Activated CD4-positive, alpha-beta T cell treated with anti-CD3 and anti-CD28 coated beads, Interleukin-2, amount 50 U/mL, for 16 hours (primary cell): Measurements from ENCODE around the gene GLDC.
"Not testable (repeated sequence)": the region's sequence is repeated elsewhere in the genome, so short reads cannot be mapped to it uniquely, and the experiment has no call there.

Source experiments
- DNase-seq: peaks from one replicate; pipeline ENCODE4 v3.0.0-alpha.2; 2020

The GLDC gene

DNA sequence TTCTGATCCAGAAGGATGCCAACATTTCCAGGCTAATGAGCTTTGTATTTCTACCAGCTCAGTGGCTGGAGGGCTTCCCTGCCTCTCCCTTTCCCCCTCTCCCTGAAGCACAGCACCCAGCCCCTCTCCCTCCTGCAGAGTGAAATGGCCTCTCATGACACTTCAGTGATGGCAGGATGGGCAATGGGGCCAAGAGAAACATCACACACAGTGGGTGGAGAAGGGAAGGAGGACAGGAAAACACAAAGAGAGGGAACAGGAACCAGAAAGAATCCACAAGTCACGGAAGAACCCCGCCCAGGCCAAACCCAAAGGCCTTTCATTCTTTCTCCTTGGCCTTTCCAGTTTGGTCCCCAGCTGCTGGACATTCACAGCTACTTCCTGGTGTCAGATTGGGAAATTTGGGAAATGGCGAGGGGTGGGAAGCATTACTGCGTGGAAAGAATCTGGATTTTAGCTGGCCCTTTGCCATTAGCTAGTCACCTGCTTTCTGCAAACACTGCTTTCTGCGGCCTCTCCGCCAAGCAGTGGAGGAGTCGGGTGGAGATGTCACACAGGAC, 82.6 kb downstream of the GLDC start:
- no peak for DNase-seq

DNA sequence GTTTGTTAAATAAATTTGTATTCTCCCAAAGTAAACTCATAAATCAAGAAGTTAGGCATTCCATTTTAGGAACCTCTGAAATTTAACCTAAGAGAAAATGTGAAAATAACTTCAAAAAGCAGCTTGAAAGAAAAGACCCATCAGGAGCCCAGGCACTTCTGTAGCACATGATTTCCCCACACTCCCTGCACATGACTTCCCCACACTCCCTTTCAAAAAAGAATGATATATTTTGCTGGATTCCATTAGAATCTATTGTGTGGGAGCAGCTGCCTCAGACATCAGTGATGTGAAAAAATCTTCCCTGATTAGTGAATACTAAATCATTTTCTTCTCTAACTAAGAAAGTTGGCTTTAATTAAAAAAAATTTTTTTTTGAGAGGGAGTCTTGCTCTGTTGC, 83.3 kb downstream of the GLDC start:
- no peak for DNase-seq

DNA sequence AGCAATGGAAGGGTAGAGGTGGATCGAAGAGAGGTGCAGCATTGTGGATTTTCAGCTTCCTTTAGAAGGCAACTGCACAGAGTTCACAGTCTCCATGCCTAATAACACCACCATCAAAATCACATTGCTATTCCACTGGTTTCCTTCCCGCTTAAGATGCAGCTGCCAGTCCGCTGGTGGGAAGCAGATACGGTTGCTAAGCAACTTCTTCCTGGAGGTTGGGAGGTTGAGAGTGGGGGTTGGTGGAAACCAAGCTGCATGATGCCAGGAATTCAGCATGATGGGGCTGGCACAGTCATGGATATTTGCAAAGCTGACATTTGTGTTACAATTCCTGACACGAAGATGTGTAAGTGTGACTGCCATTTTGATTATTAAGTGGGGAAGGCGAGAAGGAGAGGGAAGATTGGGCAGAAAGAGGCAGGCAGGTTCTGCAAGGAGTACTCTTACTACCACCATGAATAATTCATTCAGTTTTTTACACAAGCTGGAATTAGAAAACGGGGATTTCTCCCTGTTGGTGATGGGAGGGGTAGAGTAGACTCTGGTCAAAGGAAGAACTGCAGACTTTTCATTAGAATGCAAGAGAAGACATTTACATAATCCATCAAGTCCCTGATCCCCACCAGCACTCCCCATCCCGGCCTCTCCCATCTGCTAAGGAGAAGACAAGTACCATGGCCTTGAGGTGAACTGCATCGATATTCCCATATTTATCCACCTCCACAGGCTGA, 87.5 kb downstream of the GLDC start:
- DNase-seq = no peak

DNA sequence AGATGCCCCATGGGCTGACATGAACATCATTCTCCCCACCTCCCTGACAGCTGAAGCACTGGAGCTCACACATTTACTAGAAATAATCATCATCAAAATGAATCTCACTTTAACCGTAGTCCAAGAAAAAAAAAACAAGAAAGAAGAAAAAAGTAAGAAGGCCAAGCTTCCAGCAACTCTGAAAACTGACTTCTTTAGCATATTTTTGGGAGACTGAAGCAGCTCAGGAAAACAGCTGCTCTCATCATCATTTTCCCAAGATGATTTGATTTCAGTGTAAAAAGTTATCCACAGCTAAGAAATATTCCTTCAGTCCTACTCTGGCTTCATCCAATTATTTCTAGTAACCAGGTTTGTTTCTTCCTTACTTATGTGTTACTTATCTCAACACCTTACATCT, 91.7 kb downstream of the GLDC start:
- DNase-seq = no peak

DNA sequence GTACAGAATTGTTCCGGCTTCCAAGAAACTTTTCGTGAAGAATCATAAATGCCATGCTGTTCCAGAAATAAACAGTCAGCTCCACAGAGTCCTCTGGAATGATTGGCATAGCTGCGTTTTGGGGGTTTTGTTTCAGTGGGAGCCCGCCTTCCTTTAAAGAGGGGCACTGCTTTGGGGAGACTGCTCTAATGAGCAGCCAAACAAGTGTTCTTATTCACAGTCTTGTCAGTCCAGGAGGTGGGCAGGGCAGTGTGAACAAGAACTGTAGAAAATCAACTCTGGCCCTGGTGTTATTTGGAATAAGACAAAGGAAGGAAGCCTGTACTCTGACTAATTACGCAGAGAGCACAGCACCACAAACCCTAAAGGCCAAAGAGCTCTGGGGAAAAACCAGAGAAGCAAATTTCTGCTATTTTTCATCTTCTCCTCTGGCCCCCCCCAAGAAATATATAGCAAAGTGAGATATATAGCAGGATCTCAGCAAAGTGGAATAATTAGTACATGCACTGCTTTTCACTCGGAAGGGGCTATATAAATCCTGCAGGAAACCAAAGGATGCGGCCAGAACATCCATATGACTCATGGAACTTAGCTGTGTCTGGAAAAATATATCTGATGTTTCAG, 92.9 kb downstream of the GLDC start:
- no peak for DNase-seq

DNA sequence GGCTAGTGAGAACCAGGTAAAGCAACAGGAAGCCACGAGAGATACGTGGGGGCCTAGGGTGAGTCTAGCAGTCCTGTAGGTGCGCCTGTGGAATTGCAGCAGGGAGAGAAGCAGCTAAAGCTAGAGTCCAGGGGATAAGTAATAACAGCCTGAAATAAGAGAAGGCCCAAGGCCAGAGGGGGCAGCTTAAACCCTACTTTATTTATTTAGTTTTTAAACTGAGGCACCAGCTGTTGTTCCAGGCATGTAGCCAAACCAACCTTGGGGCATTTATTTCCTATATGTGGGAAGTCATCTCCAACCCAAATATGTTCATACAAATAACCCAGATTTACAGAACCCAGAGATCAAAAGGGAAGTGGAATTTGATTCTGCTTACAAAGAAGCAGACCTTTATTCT, 93.5 kb downstream of the GLDC start:
- DNase-seq = no peak

DNA sequence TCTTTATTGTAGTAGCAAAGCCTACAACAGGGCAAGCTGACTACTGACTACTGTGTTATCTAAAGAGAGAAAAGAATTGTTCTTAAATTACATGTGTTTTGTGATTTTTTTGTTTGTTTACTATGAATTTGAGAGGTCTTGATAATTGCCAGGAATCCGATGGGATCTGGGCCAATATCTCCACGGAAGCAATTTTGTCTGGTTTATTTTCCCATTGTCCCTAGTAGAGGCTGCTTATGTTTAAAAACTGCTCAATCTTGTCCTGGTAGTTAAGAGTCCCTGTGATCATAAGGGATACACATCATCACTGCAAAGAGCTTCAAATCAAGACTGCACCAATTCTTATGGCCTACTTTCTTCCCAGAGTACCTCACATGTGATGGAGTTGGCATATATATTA, 94.4 kb downstream of the GLDC start:
- DNase-seq = no peak

DNA sequence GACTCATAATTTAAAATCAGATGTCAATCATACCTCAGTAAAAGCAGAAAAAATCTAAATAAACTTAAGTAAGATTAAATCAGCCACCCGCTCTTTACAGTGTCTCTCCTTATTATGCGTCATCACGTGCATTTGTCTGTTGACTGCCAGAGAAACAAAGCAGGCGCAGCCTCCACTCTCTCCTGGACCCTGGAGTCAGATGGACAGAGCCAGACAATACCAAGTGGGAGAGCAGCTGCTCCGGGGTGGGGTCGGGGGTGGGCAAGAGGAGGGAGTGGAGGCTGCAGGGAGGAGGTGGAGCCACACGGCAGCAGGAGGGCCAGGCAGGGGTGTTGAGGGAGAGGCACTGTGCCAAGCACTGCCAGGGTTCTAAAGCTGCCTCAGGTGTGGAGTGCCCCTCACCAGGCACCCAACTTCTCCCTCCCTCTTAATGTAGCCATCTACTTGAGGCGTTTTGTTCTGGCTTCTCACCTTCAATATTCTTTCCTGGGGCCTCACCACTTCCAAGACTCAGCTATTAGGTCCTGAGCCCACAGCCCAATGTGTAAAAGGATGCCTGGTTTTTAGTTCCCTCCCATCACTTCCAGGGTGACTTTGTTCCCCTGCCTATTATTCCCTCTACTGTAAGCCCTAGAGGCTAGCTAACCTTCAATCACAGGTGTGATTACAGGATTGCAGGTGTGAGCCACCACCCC, 96.3 kb downstream of the GLDC start:
- no peak for DNase-seq

DNA sequence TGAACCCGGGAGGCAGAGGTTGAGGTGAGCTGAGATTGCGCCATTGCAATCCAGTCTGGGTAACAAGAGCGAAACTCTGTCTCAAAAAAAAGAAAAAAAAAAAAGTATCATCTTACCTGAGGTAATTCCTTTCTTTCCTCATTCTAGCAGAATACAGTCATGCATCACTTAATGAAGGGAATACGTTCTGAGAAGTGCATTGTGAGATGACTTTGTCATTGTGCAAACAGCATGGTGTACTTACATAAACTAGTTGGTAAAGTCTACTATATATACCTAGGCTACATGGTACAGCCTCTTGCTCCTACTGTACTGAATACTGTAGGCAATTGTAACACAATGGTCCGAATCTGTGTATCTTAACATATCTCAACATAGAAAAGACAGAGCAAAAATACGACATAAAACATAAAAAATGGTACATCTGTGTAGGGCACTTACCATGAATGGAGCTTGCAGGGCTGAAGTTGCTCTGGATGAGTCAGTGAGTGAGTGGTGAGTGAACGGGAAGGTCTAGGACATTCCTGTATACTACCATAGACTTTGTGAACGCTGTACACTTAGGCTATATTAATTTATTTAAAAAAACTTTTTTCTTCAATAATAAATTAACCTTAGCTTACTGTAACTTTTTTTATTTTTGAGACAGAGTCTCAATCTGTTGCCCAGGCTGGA, 100.4 kb downstream of the GLDC start:
- DNase-seq = no peak

DNA sequence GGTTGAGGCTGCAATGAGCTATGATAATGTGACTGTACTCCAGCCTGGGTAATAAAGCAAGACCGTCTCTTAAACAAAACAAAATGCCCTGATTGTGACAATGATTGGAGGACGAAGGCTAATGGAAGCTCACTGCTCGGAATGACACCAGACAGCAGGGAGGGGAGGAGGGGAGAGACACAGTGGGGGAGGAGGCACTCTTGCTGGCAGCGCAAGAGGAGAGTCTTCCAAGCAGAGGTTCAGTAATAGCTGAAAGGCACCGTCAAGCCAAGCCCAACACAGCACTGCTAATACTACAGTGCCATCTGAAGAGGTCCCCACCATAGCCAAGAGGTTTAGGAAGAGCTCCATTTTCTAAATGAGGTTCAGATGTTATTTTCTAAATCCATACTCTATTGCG, 102.3 kb downstream of the GLDC start:
- DNase-seq = no peak

DNA sequence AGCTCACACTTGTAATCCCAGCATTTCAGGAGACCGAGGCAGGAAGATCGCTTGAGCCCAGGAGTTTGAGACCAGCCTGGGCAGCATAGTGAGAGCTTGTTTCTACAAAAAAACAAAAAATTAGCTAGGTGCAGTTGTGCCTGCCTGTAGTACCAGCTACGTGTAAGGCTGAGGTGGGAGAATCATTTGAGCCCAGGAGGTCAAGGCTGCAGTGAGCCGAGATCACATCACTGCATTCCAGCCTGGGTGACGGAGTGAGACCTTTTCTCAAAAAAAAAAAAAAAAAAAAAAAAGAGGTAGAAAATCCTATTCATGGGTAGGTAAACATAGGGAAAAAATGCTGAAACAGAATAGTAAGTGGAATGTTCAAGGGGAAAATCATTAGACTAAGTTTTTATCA, 102.9 kb downstream of the GLDC start:
- DNase-seq = not testable (repeated sequence)

DNA sequence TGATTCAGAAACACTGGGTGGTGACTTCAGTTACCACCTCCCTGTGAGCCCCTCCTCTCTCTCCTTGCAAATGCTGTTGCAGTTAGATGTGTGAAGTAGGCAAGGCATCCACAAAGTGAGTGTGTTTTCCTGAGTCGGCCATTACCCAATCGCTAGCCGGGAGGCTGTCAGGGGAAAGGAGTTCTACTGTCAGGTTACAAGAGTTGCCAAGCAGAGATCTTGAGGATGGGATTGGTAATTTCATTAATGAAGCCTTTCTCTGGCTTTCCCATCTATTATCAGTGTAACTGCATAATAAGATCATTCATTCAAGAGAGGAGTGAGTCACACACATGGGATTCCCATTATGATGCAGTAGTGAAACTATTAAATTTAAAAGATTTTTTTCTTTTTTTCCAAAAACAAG, 106.9 kb downstream of the GLDC start:
- DNase-seq = peak; percentile 26

DNA sequence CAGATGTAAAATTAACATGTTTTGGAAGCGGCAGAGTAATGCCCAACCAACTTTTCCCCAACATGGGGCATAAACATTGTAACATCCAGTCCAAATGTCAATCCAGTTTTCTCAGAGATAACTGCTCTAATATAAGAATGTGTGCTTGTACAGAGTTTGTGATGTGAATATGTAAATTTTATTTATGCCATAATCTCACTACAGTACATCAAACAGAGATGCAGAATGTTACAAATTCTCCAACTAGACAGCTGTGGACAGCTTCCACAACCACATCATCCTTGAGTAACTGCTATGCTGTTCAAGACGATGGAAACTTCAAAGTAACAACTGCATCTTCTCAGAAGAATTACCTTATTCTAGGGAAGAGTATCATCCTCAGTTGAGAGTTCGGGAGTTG, 109.9 kb downstream of the GLDC start:
- DNase-seq = no peak

DNA sequence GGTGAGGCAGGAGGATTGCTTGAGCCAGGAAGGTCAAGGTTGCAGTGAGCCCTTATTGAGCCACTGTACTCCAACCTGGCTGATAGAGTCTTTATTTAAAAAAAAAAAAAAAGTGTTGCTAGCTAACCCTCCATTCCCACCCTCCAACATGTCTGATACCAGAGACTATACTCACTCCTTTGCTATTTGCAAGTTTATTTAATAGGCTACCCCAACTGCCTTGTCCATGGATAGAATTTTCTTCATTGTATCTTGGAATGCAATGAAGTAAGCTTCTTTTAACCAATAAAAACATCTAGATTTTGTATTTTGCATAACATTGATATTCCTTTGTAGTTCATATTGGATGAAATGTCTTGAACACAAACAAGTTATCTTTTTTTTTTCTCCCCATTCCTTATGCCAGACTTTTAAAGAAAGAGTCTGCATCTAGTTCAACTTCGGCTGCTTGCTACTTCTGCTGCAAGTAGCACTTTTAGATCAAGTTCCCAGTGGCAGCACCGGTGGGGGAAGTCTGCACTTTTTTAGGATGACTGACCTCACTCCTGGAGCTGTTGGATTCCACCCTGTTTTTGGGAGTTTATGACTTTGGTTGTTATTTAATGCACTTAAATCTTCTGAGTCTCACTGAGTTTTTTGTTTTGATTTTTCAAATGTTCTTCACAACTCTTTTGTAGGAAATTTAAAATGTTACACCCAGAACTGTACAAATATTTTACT, 120.0 kb downstream of the GLDC start:
- no peak for DNase-seq

DNA sequence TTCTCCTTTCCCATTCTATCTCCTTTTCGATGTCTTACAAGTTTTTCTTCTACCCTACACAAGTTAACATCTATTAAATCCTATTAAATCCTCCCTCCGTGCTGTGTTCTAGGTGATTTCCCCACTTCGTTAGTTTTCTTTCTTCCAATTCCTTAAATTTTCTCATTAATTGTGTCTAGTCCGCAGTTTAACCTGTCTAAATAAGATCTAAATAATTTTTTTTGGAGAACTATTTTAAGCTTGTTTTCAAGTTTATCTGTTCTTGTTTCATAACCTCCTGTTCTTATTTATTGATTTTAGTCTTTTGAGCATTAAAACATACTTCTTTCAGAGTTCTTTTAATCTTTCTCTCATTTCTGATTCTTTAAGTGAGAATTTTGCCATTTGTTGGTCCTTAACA, 123.3 kb downstream of the GLDC start:
- DNase-seq = no peak

DNA sequence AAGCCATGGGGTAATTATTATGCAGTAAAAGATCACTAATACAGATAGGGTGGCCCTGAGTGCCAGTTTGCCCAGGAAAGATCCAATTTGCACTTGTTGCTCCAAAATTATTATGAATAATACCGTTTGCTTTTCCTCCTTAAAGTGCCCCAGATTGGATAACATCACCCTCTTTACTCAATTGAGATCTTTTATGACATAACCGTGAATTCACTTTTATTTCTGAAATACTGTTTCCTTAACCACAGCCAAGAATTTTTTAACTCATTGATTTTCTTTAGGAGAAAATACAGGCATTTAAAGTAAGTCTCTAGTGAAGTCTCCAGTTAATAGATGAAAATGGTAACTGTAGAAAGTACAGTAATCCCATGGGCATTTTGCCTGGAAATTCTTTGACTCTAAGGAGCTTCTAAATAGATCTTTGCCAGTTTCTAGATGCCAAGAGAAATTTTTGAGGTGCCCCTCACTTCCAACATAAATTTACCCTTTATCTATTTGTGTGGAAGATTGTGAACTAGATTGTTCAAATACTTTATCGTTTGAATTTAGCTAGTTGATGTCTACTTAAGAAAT, 133.4 kb downstream of the GLDC start:
- no peak for DNase-seq

DNA sequence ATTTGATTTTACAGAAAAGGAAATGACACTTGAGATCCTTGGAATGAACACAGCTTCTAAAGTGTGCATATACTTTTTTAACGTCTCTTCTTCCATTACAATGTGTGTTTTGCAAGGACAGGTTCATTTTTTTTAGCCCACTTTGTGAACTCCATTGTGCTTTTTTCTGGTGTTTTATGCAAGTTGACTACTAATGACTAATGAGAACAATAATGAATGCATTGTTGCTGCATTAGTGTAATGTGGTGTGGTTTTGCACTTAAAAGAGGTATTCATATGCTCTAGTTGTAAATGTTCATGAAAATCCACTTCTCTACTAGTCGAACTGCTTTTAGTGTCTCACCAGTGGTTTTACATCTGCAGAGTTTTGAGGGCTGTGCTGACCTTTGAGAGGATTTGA, 139.0 kb downstream of the GLDC start:
- DNase-seq = no peak

DNA sequence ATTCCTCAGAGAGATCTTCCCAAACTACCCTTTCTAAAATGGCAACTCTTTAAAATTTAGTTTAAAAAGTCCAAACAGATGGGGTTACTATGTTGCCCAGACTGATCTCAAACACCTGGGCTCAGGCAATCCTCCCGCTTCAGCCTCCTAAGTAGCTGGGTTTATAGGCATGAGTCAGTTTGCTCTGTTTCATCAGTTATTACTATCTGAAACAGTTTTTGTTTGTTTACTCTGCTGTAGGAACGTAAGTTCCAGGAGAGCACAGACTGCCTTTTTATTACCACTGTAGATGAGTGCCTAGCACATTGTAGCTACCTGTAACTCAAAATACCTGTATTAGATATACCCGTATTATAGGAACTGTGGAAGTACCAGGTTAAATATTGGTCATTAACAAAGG, 143.1 kb downstream of the GLDC start:
- DNase-seq = no peak

DNA sequence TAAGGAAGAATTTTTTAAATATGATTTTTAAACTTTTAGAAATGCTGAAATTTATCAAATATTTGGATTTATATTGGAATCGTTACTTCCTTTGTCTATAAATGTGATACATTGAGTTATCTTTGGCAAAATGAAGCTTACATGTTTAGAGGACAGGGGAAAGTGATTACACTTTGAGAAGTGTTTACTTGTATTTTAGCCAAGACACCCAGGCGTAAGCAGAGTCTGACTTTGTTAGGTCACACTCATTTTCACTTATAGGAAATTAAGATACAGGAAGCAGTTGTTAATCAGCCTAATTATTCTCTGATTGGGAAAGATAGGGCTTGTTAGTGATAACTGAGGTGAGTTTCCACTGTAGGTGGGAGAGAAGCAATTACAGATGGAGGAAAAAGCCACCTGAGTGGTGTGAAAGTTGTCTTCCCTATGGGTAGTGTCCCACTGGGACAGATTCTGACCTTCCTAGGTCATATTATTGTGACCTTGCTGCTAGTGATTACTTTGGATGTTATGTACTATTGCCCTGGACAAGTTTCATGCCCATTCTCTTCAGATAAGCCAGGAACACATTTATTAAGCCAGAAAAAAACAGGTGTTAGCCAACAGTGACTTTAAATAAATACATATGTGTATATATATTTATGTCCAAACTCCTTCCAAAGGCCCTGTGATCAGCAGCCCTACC, 143.9 kb downstream of the GLDC start:
- DNase-seq = no peak

DNA sequence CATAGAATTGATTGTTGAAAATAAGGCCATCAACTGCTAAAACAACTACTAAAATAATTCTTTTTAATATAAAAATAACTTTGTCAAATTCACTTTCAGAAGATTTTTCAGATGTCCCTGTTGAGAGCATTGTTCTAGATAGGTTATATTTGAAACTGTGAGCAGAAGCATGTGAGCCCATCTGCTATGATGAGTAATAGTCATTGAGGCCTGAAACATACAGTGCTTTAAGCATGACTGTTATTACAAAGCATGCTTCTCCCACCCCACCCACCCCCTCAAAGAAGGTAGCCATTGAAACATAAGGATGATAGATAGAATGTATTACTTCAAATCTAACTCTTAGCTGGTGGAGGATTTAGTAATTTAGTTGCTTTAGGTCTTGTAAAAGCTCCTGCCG, 146.5 kb downstream of the GLDC start:
- no peak for DNase-seq

DNA sequence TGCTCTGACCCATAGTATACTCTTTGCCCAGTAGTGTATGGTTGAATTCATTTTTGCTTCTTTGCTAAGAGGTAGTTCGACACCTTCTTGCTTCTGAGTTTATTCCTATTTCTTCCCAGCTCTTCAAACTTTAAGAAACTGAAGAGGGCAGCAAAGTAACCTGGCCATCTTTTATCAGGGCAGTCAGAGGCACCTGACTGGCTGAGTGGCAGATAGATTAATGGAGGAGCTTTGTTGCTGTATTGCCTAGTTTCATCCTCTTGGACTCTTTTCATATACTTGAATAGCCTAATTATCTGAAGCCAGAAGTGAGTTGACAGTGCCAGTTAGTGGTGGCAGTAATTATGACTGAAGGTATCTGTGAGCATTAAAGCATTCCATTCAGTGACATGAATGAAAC, 150.1 kb downstream of the GLDC start:
- DNase-seq = no peak

DNA sequence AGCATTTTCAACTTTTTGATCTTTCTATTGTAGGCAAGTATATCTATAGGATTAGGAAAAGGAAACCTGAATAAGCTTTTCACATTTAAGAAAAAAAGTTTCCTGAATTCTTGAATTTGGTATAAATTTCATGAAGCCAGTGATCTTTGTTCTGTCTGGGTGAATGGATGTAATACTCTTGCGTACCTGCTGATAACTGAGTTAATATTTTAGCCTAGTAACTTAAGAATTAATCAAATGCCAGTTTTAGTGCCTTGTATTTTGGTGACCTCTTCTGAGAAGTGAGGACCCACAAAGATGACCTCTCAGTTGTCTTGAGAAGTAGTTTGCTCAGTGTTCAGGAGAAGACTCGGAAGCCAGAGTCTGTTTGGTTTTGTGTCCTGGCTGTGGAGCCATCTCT, 154.7 kb downstream of the GLDC start:
- DNase-seq = no peak
